Measurements from ENCODE around the gene KIF26B.
"Not testable (repeated sequence)": the region's sequence is repeated elsewhere in the genome, so short reads cannot be mapped to it uniquely, and the experiment has no call there.

KIF26B gene

DNA sequence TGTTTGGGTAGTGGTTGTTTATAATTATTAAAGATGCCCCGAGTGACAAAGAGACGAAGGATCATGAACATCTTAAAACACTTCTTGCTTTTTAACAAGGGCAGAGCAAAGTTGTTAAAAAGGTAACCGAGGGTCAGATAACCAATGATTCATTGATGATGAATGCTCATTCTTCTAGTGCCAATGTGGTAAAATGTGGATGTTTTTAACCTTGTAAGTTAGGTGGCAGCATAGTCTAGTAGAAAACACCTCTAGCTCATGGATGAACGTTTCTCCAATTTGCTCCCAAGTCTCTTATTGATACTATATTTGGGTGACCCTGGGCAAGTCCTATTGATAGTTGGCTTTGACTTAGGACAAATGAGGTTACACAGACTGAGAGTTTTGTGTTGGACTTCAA is 167.9 kb downstream of the KIF26B start:
- in situ Hi-C loops (cut with HindIII; ENCODE audit: low pct_unique_long_range_greater_than_20kb, low sequenced_read_pairs): no loop called here
- TF ChIP-seq JUND (IDR thresholded peaks at IDR 0.05; ENCODE audit: low read depth): no peak
- peak in 1 of 2 experiments; percentile 18 for DNase-seq (ENCODE audit: low read depth in 1 of 2, low spot score in 1 of 2)

DNA sequence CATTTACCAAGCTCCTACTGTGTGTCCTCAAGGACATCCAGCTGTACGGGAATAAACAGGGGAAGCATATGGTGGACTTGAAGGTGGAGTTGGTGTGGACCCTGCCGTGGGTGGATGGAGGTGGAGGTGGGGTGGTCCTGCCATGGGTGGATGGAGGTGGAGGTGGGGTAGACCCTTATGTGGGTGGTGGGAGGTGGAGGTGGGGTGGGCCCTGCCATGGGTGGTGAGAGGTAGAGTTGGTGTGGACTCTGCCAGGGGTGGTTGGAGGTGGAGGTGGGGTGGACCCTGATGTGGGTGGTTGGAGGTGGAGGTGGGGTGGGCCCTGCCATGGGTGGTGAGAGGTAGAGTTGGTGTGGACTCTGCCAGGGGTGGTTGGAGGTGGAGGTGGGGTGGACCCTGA is 169.0 kb downstream of the KIF26B start:
- in situ Hi-C loops (cut with HindIII; ENCODE audit: low pct_unique_long_range_greater_than_20kb, low sequenced_read_pairs); DNase-seq (ENCODE audit: low read depth in 1 of 2, low spot score in 1 of 2): not testable (repeated sequence)

DNA sequence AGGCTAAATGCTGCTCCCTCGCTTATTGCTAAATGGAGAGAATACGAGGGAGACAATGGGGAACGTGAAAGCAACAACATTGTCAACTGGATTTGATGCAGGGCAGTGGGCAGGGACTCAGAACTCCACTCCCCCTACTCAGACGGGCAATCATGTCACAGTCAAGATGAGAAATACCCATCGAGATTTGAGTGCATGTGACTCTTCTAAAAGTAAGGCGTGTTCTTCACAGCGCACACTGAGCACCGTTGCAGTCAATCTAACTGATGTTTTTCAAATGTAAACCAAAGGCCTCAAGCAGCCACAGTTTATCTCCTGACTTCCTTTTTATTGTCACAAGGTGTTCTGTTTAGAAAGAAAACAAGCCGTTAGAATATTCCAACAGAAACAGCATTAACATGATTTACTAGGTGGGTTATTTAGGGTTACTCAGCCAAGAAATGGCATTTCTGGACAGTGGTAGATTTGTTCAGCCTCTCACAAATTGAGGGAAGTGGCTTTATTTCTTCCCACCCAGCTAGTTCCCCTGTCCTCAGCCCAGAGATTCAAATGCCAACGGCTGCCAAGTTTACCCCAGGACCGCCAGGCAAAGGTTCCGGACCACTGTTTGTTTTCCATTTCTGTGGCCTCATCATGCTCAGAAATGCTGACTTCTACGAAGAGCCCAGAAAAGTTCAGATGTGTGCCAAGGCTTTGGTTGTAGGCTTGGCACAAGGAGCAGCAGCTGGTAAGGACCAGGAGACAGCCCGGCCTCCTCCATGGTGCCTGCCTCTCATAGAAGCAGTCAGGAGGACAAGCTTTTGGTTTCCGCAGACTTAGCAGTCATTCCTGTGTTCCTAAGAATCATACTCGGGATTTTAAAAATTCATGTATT is 171.4 kb downstream of the KIF26B start:
- in situ Hi-C loops (cut with HindIII; ENCODE audit: low pct_unique_long_range_greater_than_20kb, low sequenced_read_pairs): no loop called here

DNA sequence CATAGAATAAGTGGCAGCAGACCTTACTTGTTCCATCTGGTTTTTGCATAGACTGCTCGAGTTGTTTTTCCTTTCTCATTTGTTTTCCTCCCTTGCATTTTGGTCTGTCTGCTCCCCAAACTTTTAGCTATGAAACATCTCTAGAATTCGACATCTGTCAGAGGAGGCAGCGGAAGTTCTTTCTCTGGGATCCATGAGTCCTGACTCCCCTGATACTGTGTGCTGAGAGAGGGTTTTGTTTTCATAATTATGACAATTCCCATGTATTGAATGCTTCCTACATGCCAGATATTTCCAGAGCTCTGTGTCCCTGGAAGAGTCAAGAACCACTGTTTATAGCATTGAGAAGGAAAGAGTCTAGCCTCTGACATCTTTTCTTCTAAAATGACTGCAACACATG is 172.6 kb downstream of the KIF26B start:
- in situ Hi-C loops (cut with HindIII; ENCODE audit: low pct_unique_long_range_greater_than_20kb, low sequenced_read_pairs): no loop called here
- TF ChIP-seq JUND (IDR thresholded peaks at IDR 0.05; ENCODE audit: low read depth): no peak

More for the DNA sequence above, 171.4 kb downstream of the KIF26B start:
- no peak for TF ChIP-seq JUND (IDR thresholded peaks at IDR 0.05; ENCODE audit: low read depth)
- no peak for DNase-seq (ENCODE audit: low read depth in 1 of 2, low spot score in 1 of 2)

DNA sequence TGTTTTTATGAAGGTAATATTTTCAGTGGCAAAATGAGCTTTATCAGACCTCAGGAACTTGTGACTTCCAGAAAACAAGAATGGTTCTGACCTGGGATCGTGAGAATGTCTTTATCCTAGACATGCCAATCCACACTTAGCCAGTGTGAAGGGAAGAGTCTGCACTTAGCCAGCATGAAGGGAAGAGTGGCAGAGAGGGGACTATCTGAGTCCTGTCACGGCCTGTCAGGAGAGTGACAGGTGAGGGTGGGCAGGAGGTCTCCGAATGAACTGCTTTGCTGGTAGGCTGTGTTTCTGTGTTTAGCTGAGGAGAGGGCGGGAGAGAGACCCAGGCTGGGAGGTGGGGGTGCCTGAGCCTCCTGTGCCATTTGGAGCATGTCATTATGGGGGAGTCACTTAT is 173.1 kb downstream of the KIF26B start:
- DNase-seq (ENCODE audit: low read depth in 1 of 2, low spot score in 1 of 2): no peak
- TF ChIP-seq JUND (IDR thresholded peaks at IDR 0.05; ENCODE audit: low read depth): no peak
- in situ Hi-C loops (cut with HindIII; ENCODE audit: low pct_unique_long_range_greater_than_20kb, low sequenced_read_pairs): no loop called here

More for the DNA sequence above, 172.6 kb downstream of the KIF26B start:
- DNase-seq (ENCODE audit: low read depth in 1 of 2, low spot score in 1 of 2): no peak

DNA sequence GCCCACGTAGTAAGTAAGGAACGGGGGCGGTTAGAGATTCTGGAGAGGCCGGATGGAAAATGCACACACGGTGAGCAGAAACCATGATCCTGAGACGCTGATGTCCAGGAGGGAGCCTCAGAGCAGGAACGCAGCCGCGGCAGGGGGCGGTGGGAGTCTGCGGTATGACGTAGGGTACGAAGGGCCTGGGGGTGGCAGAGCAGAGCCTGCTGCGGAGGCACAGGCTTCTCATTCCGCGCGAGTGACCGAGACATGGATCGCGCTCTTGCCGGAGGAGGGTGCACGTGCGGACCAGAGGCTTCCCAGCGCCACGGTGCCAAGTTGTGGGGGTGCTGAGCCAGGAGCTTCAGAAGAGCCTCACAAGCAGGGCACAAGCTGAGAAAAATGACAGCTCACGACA is 176.2 kb downstream of the KIF26B start:
- no peak for TF ChIP-seq JUND (IDR thresholded peaks at IDR 0.05; ENCODE audit: low read depth)
- no peak for DNase-seq (ENCODE audit: low read depth in 1 of 2, low spot score in 1 of 2)
- in situ Hi-C loops (cut with HindIII; ENCODE audit: low pct_unique_long_range_greater_than_20kb, low sequenced_read_pairs): no loop called here

DNA sequence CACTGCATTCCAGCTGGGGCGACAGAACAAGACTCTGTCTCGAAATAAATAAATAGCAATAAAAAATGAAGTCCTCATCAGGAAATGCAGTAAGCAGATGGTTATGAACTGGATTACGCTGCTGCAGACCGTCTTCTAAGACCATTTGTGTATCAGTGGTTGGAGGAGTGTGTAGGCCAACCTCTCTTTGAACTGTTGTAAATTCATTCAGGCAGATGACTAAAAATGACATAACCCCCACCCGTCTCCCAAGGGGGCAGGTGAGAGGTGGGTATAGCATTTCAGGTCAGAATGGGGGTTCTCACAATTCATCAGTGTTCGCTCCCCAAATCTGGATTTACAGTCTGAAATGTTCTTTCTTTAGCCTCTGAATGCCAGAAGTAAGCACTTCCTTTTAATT is 177.3 kb downstream of the KIF26B start:
- in situ Hi-C loops (cut with HindIII; ENCODE audit: low pct_unique_long_range_greater_than_20kb, low sequenced_read_pairs): no loop called here
- DNase-seq (ENCODE audit: low read depth in 1 of 2, low spot score in 1 of 2): no peak

DNA sequence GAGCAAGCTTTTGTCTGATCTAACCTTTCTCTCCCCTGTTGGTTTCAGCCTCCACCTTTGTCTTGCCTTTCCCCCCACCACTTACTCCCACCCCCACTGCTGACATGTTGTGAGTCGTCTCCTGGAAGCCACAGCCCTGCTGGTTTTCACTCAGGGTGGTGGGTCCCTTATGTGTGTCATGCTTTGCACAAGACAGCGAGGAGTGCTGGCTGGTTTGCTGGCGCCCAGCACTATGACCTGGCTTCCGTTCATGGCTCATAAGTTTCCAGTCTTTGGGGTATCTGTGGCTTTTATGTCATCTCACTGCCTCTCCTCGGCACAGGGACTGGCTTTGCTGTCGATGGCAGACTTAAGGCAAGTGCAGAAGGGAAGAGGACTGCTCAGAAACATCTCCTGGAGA is 177.7 kb downstream of the KIF26B start:
- TF ChIP-seq JUND (IDR thresholded peaks at IDR 0.05; ENCODE audit: low read depth): no peak
- in situ Hi-C loops (cut with HindIII; ENCODE audit: low pct_unique_long_range_greater_than_20kb, low sequenced_read_pairs): no loop called here
- no peak for DNase-seq (ENCODE audit: low read depth in 1 of 2, low spot score in 1 of 2)

More for the DNA sequence above, 177.3 kb downstream of the KIF26B start:
- no peak for TF ChIP-seq JUND (IDR thresholded peaks at IDR 0.05; ENCODE audit: low read depth)

DNA sequence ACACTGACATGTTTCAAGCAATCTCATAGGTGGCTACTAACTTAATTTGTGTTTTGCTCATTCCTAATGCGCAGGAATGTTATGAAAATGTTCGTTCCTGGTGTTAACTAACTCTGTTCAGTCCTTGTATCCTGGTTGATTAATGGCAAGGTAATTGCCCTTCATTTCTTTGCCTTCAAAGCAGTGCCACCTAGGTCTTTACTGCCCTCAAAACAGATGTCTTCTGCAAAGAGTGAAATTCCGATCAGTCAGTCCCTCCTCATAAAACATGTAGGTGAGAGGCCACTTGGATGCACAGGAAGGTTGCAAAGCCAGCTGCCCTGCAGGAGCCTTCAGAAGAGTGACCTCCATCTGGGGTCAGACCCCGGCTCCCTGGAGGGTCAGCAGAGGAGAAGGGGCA is 179.4 kb downstream of the KIF26B start:
- no peak for DNase-seq (ENCODE audit: low read depth in 1 of 2, low spot score in 1 of 2)
- no peak for TF ChIP-seq JUND (IDR thresholded peaks at IDR 0.05; ENCODE audit: low read depth)
- in situ Hi-C loops (cut with HindIII; ENCODE audit: low pct_unique_long_range_greater_than_20kb, low sequenced_read_pairs): no loop called here

DNA sequence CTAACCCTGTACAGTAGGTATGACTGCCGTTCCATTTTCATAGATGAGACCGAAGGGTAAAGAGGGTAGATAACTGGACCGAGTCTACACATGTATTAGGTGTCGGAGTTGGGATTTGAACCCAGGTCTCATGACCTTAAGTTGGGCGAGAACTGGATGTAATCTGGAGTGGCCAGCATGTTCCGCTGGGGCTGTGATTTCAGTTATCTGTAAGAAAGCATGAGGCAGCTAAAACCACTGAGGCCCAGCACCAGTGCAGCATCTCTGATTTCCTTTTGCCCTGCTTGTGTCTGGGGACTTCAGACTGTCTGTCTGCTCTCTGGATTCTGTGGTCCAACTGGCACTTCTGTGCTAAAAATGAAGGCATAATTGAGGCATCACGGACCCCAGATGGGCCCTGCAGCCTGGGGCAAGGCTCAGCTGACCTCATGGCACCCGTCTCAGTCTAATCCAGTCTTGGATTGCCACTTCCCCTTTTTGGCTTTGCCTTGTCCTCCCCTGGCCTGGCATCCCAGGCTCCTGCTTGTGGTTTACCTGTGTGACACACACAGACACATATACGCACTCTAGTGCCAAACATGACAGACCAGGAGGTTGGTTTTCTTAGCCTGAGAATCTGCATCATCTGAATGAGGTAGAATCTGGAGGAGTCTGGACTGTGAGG is 180.2 kb downstream of the KIF26B start:
- in situ Hi-C loops (cut with HindIII; ENCODE audit: low pct_unique_long_range_greater_than_20kb, low sequenced_read_pairs): no loop called here
- no peak for TF ChIP-seq JUND (IDR thresholded peaks at IDR 0.05; ENCODE audit: low read depth)
- no peak for DNase-seq (ENCODE audit: low read depth in 1 of 2, low spot score in 1 of 2)

DNA sequence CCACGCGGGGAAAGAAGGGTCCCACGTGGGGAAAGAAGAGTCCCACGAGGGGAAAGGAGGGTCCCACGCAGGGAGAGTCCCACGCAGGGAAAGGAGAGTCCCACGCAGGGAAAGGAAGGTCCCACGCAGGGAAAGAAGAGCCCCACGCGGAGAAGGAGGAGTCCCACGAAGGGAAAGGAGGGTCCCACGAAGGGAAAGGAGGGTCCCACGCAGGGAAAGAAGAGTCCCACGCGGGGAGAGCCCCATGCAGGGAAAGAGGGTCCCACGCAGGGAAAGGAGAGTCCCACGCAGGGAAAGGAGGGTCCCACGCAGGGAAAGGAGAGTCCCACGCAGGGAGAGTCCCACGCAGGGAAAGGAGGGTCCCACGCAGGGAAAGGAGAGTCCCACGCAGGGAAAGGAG is 180.9 kb downstream of the KIF26B start:
- DNase-seq (ENCODE audit: low read depth in 1 of 2, low spot score in 1 of 2); in situ Hi-C loops (cut with HindIII; ENCODE audit: low pct_unique_long_range_greater_than_20kb, low sequenced_read_pairs): not testable (repeated sequence)

DNA sequence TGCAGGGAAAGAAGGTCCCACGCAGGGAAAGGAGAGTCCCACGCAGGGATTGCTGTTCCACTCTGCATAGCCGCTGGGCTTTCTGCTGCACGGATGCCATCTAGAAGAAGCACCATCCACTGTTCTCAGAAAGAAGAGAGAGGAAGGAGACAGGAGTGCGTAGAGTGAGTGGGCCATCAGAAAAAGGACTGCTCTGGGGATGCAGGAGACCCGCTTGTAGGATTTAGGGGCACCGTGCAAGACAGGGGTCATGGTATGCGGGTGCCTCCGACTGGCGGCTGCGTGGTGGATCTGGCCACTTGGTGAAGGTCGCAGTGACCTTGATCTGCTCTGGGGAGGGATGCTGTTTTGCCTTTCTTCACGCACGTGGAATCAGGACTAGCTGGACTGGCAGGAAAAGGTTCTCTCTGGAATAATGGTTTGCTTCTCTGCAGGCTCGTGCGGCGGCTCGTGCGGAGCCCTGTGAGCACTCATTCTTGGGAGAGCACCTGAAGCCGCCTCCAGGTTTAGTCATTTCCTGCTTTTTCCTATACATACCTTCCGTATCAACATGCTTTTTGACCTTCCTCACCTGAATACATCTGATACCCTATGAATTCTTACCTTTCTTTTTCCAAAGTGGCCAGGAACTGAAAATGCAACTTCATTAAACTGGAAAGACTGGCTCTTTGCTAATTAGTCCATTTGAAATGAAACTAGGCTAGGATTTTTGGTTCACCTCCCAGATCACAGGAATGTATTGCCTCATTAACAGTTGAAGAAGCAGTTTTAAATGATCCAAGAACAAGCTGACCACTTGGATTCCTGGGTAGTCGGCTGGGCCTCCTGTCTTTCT is 181.6 kb downstream of the KIF26B start:
- no peak for TF ChIP-seq JUND (IDR thresholded peaks at IDR 0.05; ENCODE audit: low read depth)
- DNase-seq (ENCODE audit: low read depth in 1 of 2, low spot score in 1 of 2): peak in 1 of 2 experiments; percentile 29
- in situ Hi-C loops (cut with HindIII; ENCODE audit: low pct_unique_long_range_greater_than_20kb, low sequenced_read_pairs): no loop called here

DNA sequence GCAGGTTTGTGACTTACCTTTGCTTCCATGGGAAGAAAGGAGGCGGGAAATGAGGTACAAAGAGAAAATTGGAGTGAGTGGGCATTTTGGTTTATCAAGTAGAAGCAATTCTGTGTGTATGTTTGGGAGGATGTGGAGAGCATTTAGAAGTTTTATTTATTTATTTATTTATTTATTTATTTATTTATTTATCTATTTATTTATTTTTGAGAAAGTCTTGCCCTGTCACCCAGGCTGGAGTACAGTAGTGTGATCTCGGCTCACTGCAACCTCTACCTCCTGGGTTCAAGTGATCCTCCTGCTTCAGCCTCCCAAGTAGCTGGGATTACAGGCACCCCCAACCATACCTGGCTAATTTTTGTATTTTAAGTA is 182.2 kb downstream of the KIF26B start:
- in situ Hi-C loops (cut with HindIII; ENCODE audit: low pct_unique_long_range_greater_than_20kb, low sequenced_read_pairs); DNase-seq (ENCODE audit: low read depth in 1 of 2, low spot score in 1 of 2): not testable (repeated sequence)
